Neural progenitor cell (in vitro differentiated cells): ENCODE data around the gene TNNI3K. TPM values are rescaled to one million over a fixed set of nuclear protein-coding genes. Genes with fewer than 3 reads are reported as not detected.
A peak's percentile ranks its signal among the peaks of the same experiment; 100 is the strongest.

ENCODE experiments used
- DNase-seq: peaks from one replicate; pipeline ENCODE4 v3.0.0-alpha.2; 2016; ENCODE audit warnings: low spot score
- H2AFZ ChIP-seq: fragments of 200-600 bp; sonication (generic); replicated peaks from 2 replicates; pipeline ENCODE4 v1.6.1; 2016; ENCODE audit warnings: antibody characterized with exemption
- H3F3A ChIP-seq: fragments of 200-600 bp; sonication (generic); 2 replicates; pipeline ENCODE4 v1.6.1; 2016; ENCODE audit warnings: antibody characterized with exemption, low read depth
- H3K27ac ChIP-seq: fragments of 200-600 bp; sonication (generic); 2 replicates; pipeline ENCODE4 v1.5.1; 2016; ENCODE audit warnings: mild to moderate bottlenecking
- H3K27me3 ChIP-seq: fragments of 200-600 bp; sonication (generic); 2 replicates; pipeline ENCODE4 v1.6.1; 2016; ENCODE audit warnings: mild to moderate bottlenecking, moderate library complexity
- H3K36me3 ChIP-seq: fragments of 200-600 bp; sonication (generic); 2 replicates; pipeline ENCODE4 v1.5.1; 2016
- H3K4me1 ChIP-seq: fragments of 200-600 bp; sonication (generic); 2 replicates; pipeline ENCODE4 v1.6.1; 2016; ENCODE audit warnings: mixed run types
- H3K4me2 ChIP-seq: fragments of 200-600 bp; sonication (generic); 2 replicates; pipeline ENCODE4 v1.6.1; 2016
- H3K4me3 ChIP-seq: fragments of 200-600 bp; sonication (generic); 2 replicates; pipeline ENCODE4 v1.5.1; 2016
- H3K79me2 ChIP-seq: fragments of 200-600 bp; sonication (generic); 2 replicates; pipeline ENCODE4 v1.6.1; 2016; ENCODE audit warnings: low read depth
- H3K9ac ChIP-seq: fragments of 200-600 bp; sonication (generic); 2 replicates; pipeline ENCODE4 v1.6.1; 2016
- H3K9me3 ChIP-seq: fragments of 200-600 bp; sonication (generic); 2 replicates; pipeline ENCODE4 v1.5.1; 2016; ENCODE audit warnings: low read depth
- H4K20me1 ChIP-seq: fragments of 200-600 bp; sonication (generic); 2 replicates; pipeline ENCODE4 v1.6.1; 2016; ENCODE audit warnings: low read depth
- H3K27ac Mint-ChIP-seq: 3 replicates; pipeline ENCODE4 v1.8.0; 2021; ENCODE audit warnings: mixed read lengths
- H3K27me3 Mint-ChIP-seq: 2 replicates; pipeline ENCODE4 v1.8.0; 2022; ENCODE audit warnings: low read depth, mild to moderate bottlenecking, inconsistent platforms, moderate library complexity, mixed read lengths; ENCODE audit not compliant: insufficient read depth
- H3K36me3 Mint-ChIP-seq: 3 replicates; pipeline ENCODE4 v1.8.0; 2021; ENCODE audit warnings: mixed read lengths
- H3K4me1 Mint-ChIP-seq: 3 replicates; pipeline ENCODE4 v1.8.0; 2021; ENCODE audit warnings: mixed read lengths
- H3K4me3 Mint-ChIP-seq: 3 replicates; pipeline ENCODE4 v1.8.0; 2021; ENCODE audit warnings: mild to moderate bottlenecking, moderate library complexity, mixed read lengths
- H3K9me3 Mint-ChIP-seq: 3 replicates; pipeline ENCODE4 v1.8.0; 2020; ENCODE audit warnings: mixed read lengths
- CTCF ChIP-seq: fragments of 200-600 bp; sonication (generic); IDR thresholded peaks from 2 replicates; pipeline ENCODE4 v1.5.1; 2017; ENCODE audit warnings: antibody characterized with exemption, mild to moderate bottlenecking
- EZH2 ChIP-seq: fragments of 200-600 bp; sonication (generic); IDR thresholded peaks from 2 replicates; pipeline ENCODE4 v1.6.1; 2017; ENCODE audit warnings: antibody characterized with exemption, mild to moderate bottlenecking, moderate library complexity
- EZH2phosphoT487 ChIP-seq: fragments of 200-600 bp; sonication (generic); IDR thresholded peaks from 2 replicates; pipeline ENCODE4 v1.6.1; 2017; ENCODE audit warnings: antibody characterized with exemption
- total RNA-seq: library from RNA; depleted of rRNA; stranded (reverse); fragments of >200 nt; gene quantifications from 2 replicates; pipeline ENCODE4 v1.2.3, GENCODE V29; 2015; ENCODE audit warnings: low replicate concordance

The TNNI3K gene
- total RNA-seq, 1 donor from 2014 or later, result 1.9 TPM

- Histone ChIP-seq H3K27ac (no peak overlapping the region), H3K4me2 (no peak overlapping the region), H3K36me3 (no peaks in the 10 kb centered on the region), H2AFZ (no peak overlapping the region), H4K20me1 (no peaks in the 10 kb centered on the region), H3K9ac (no peak overlapping the region), H3K4me1 (peaks cover 6% of the 10 kb centered on the region), H3K27me3 (no peaks in the 10 kb centered on the region), H3K79me2 (no peaks in the 10 kb centered on the region), H3K4me3 (no peak overlapping the region), H3K9me3 (no peaks in the 10 kb centered on the region), H3F3A (no peaks in the 10 kb centered on the region)
- peaks cover 12% of the 10 kb centered on the region for H3K36me3 Mint-ChIP-seq
- H3K9me3 Mint-ChIP-seq, result peaks cover 19% of the 10 kb centered on the region
- H3K27me3 Mint-ChIP-seq, result peaks cover 2% of the 10 kb centered on the region
- H3K4me1 Mint-ChIP-seq, result peaks cover 38% of the 10 kb centered on the region
- peak; percentile 63 for DNase-seq
- no peak overlapping the region for H3K4me3 Mint-ChIP-seq
- no peak overlapping the region for H3K27ac Mint-ChIP-seq
- TF ChIP-seq CTCF, result peak; percentile 83
- no peak for TF ChIP-seq EZH2
- TF ChIP-seq EZH2phosphoT487, result no peak
These were observed 233.9 kb downstream of the TNNI3K start for GRCh38 chr1:74468982-74469603.

GRCh38 chr1:74470251-74470650 lies 235.1 kb downstream of the TNNI3K start:
- H3K9ac ChIP-seq, result no peak overlapping the region
- H3K4me3 ChIP-seq, result no peak overlapping the region
- H3K4me1 ChIP-seq, result peaks cover 6% of the 10 kb centered on the region
- H3K9me3 ChIP-seq, result no peaks in the 10 kb centered on the region
- H3K9me3 Mint-ChIP-seq, result peaks cover 10% of the 10 kb centered on the region
- H3K79me2 ChIP-seq, result no peaks in the 10 kb centered on the region
- H3K36me3 ChIP-seq, result no peaks in the 10 kb centered on the region
- H3K27me3 ChIP-seq, result no peaks in the 10 kb centered on the region
- H3K4me3 Mint-ChIP-seq, result no peak overlapping the region
- DNase-seq, result no peak
- H3K36me3 Mint-ChIP-seq, result peaks cover 5% of the 10 kb centered on the region
- H3K4me1 Mint-ChIP-seq, result peaks cover 43% of the 10 kb centered on the region
- peaks cover 2% of the 10 kb centered on the region for H3K27me3 Mint-ChIP-seq
- no peak overlapping the region for H3K27ac ChIP-seq
- H4K20me1 ChIP-seq, result no peaks in the 10 kb centered on the region
- H3K4me2 ChIP-seq, result no peak overlapping the region
- H3F3A ChIP-seq, result no peaks in the 10 kb centered on the region
- TF ChIP-seq EZH2phosphoT487, result no peak
- TF ChIP-seq EZH2, result no peak
- TF ChIP-seq CTCF, result no peak
- no peak overlapping the region for H2AFZ ChIP-seq
- peak overlapping the region; percentile 76 for H3K27ac Mint-ChIP-seq

- peaks cover 6% of the 10 kb centered on the region for H3K4me1 ChIP-seq
- H3K4me3 Mint-ChIP-seq, result no peak overlapping the region
- H2AFZ ChIP-seq, result peak overlapping the region; percentile 27
- H3K36me3 ChIP-seq, result no peaks in the 10 kb centered on the region
- no peaks in the 10 kb centered on the region for H3K79me2 ChIP-seq
- no peak overlapping the region for H3K4me3 ChIP-seq
- no peaks in the 10 kb centered on the region for H4K20me1 ChIP-seq
- H3K27ac ChIP-seq, result no peak overlapping the region
- no peak overlapping the region for H3K4me2 ChIP-seq
- H3K27me3 ChIP-seq, result no peaks in the 10 kb centered on the region
- no peak for DNase-seq
- TF ChIP-seq CTCF, result no peak
- no peak for TF ChIP-seq EZH2
- no peak for TF ChIP-seq EZH2phosphoT487
- H3K9me3 Mint-ChIP-seq, result peaks cover 6% of the 10 kb centered on the region
- H3K27ac Mint-ChIP-seq, result peak overlapping the region; percentile 34
- H3K9me3 ChIP-seq, result no peaks in the 10 kb centered on the region
- no peak overlapping the region for H3K9ac ChIP-seq
- no peaks in the 10 kb centered on the region for H3F3A ChIP-seq
- H3K36me3 Mint-ChIP-seq, result peaks cover 5% of the 10 kb centered on the region
- peaks cover 2% of the 10 kb centered on the region for H3K27me3 Mint-ChIP-seq
- H3K4me1 Mint-ChIP-seq, result peaks cover 43% of the 10 kb centered on the region
These were observed 235.7 kb downstream of the TNNI3K start for GRCh38 chr1:74470936-74471335.
